ENCODE results near the gene LDLRAD4.

DNA sequence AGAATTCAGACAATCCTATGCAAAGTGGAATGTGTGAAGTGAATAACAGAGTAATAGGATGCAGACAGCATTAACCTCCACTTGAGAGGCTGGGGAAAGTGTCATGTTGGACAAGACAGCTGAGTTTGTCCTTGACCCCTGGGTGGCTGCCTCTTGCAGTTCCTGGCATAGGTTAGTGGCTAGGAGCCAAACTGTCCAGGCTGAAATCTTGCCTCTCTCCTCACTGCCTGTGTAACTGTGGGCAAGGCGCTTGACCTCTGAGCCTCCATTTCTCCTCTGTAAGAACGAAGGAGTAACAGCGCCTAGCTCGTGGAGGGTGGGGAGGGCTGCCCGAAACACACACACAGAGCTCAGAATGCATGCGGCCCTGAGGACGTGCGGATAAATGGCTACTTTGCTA, 34.8 kb upstream of the LDLRAD4 start:
- TF ChIP-seq, protein P1, sequence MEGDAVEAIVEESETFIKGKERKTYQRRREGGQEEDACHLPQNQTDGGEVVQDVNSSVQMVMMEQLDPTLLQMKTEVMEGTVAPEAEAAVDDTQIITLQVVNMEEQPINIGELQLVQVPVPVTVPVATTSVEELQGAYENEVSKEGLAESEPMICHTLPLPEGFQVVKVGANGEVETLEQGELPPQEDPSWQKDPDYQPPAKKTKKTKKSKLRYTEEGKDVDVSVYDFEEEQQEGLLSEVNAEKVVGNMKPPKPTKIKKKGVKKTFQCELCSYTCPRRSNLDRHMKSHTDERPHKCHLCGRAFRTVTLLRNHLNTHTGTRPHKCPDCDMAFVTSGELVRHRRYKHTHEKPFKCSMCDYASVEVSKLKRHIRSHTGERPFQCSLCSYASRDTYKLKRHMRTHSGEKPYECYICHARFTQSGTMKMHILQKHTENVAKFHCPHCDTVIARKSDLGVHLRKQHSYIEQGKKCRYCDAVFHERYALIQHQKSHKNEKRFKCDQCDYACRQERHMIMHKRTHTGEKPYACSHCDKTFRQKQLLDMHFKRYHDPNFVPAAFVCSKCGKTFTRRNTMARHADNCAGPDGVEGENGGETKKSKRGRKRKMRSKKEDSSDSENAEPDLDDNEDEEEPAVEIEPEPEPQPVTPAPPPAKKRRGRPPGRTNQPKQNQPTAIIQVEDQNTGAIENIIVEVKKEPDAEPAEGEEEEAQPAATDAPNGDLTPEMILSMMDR (conservative IDR thresholded peaks at IDR 0.05), result no peak
- TF ChIP-seq EZH2 (IDR thresholded peaks at IDR 0.05; ENCODE audit: low read depth), result no peak

All from PC-9 (cell line).